SU-DHL-6 (cell line): Measurements from ENCODE around the gene TSPAN16.

Source experiments
- H2AFZ ChIP-seq: fragments of 200-600 bp; sonication (generic); 2 replicates; pipeline ENCODE4 v1.6.1; 2014; ENCODE audit warnings: low read depth, mild to moderate bottlenecking, moderate library complexity, mixed read lengths, antibody characterized with exemption, low read length; ENCODE audit not compliant: severe bottlenecking
- H3F3A ChIP-seq: fragments of 200-600 bp; shearing (Covaris generic); 2 replicates; pipeline ENCODE4 v1.6.0; 2016; ENCODE audit warnings: antibody characterized with exemption, mild to moderate bottlenecking; ENCODE audit not compliant: insufficient read depth
- H3K27ac ChIP-seq: fragments of 200-600 bp; sonication (generic); 2 replicates; pipeline ENCODE4 v1.5.1; 2016; ENCODE audit warnings: low read depth, mild to moderate bottlenecking, low read length, moderate library complexity, mixed read lengths
- H3K27me3 ChIP-seq: fragments of 200-600 bp; sonication (generic), shearing (Covaris generic); 2 replicates; pipeline ENCODE4 v1.6.0; 2014; ENCODE audit warnings: mild to moderate bottlenecking, low read length
- H3K36me3 ChIP-seq: fragments of 200-600 bp; sonication (generic); 2 replicates; pipeline ENCODE4 v1.6.1; 2014; ENCODE audit warnings: mild to moderate bottlenecking, low read length, mixed read lengths
- H3K4me2 ChIP-seq: fragments of 300-600, 200-600 bp; shearing (Covaris generic), sonication (generic); 2 replicates; pipeline ENCODE4 v1.6.0; 2014; ENCODE audit warnings: low read length, low read depth, mild to moderate bottlenecking; ENCODE audit not compliant: poor library complexity, severe bottlenecking
- H3K4me3 ChIP-seq: fragments of 200-600 bp; sonication (generic); 2 replicates; pipeline ENCODE4 v1.5.1; 2014; ENCODE audit warnings: antibody characterized with exemption, low read length, mild to moderate bottlenecking, mixed read lengths; ENCODE audit not compliant: insufficient read depth, poor library complexity, severe bottlenecking
- H3K79me2 ChIP-seq: fragments of 200-600 bp; sonication (generic); 2 replicates; pipeline ENCODE4 v1.6.1; 2014; ENCODE audit warnings: mild to moderate bottlenecking, low read length, moderate library complexity; ENCODE audit not compliant: insufficient read depth
- H3K9ac ChIP-seq: fragments of 200-600 bp; sonication (generic); 2 replicates; pipeline ENCODE4 v1.7.0; 2014; ENCODE audit warnings: mild to moderate bottlenecking, low read length
- H3K9me2 ChIP-seq: fragments of 200-600 bp; sonication (generic); replicated peaks from 2 replicates; pipeline ENCODE4 v1.6.1; 2014; ENCODE audit warnings: low read length; ENCODE audit not compliant: insufficient read depth
- H3K9me3 ChIP-seq: fragments of 200-600 bp; sonication (generic); 2 replicates; pipeline ENCODE4 v1.6.1; 2014; ENCODE audit warnings: low read length, mixed read lengths; ENCODE audit not compliant: insufficient read depth
- H4K20me1 ChIP-seq: fragments of 200-600 bp; sonication (generic); 2 replicates; pipeline ENCODE4 v1.6.1; 2014; ENCODE audit warnings: low read depth, mild to moderate bottlenecking, antibody characterized with exemption, low read length, moderate library complexity, mixed read lengths
- CTCF ChIP-seq: fragments of 200-600 bp; sonication (generic); IDR thresholded peaks from one replicate; pipeline ENCODE4 v1.5.1; 2017; ENCODE audit warnings: antibody characterized with exemption, mild to moderate bottlenecking, low read length, moderate library complexity; ENCODE audit not compliant: insufficient read depth, poor library complexity, severe bottlenecking
- EZH2phosphoT487 ChIP-seq: fragments of 200-600 bp; sonication (generic), shearing (Covaris generic); conservative IDR thresholded peaks from 2 replicates; pipeline ENCODE4 v1.6.1; 2018; ENCODE audit warnings: mild to moderate bottlenecking, antibody characterized with exemption, low read length, moderate library complexity, mixed read lengths

TSPAN16 gene

DNA sequence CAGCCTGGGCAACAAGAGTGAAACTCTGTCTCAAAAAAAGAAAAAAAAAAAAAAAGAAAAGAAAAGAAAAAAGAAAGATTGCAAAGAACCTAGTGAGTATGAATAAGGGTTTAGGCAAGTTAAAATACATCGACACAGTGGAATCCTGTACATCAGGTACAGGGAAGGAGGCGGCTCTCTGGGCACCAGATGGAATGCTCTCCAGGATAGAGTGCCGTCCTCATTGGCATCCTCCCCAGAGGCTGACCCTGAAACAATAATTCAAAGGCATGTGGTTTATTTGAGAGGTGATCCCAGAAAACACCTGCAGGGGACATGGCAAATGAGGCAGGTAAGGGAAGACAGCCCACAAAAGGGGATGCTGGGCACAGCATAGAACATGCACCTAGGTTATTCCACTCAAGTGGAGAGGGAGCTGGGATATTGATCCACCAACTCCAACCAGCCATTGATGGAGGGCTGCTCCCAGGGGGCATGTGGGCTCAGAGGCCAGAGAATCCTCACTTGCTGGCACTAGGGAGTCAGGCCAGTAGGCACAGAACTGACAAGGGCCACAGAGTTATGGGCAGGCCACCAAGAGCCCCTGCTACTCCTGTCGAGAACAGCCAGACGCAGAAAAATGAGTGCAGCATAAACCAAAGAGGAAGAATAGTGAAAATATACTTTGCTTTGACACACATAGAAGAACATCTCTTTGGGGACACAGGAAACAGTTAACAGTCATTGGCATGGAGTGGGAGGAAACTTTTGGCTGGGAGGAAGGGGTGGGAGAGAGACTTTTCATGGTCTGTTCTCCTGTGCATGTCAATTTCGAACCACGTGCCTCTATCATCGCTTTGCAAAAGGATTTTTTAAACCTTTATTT lies 4.2 kb downstream of the TSPAN16 start:
- Histone ChIP-seq H3K79me2 (no peaks in the 10 kb centered on the region), H3K27ac (no peak overlapping the region), H3K36me3 (no peaks in the 10 kb centered on the region), H3K9me3 (no peaks in the 10 kb centered on the region), H3K9ac (no peak overlapping the region), H2AFZ (no peak overlapping the region), H3K27me3 (no peaks in the 10 kb centered on the region), H3K4me2 (no peak overlapping the region), H3F3A (no peaks in the 10 kb centered on the region), H3K4me3 (no peak overlapping the region), H3K9me2 (no peaks in the 10 kb centered on the region), H4K20me1 (no peaks in the 10 kb centered on the region)
- no peak for TF ChIP-seq EZH2phosphoT487
- no peak for TF ChIP-seq CTCF

DNA sequence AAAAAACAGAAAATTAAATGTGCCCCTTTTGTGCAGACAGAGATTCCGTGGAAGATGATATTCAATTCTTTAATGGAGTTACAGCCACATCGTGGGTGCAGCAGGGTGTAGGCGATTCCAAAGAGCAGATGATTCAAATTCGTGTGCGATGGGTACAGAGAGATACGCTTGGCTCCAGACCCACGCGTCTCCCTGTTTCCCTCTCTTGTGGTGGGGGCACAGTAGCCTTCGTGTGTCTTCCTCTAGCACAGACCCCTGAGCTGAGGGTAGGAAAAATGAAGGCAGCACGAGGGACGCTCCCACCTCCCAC lies 4.8 kb downstream of the TSPAN16 start:
- Histone ChIP-seq H3K4me2 (no peak overlapping the region), H3K27me3 (no peaks in the 10 kb centered on the region), H3K36me3 (no peaks in the 10 kb centered on the region), H3K9me3 (no peaks in the 10 kb centered on the region), H3K9ac (no peak overlapping the region), H3K4me3 (no peak overlapping the region), H2AFZ (no peak overlapping the region), H3F3A (no peaks in the 10 kb centered on the region), H3K79me2 (no peaks in the 10 kb centered on the region), H3K27ac (no peak overlapping the region), H4K20me1 (no peaks in the 10 kb centered on the region), H3K9me2 (no peaks in the 10 kb centered on the region)
- no peak for TF ChIP-seq CTCF
- TF ChIP-seq EZH2phosphoT487: no peak

GRCh38 chr19:11304936-11305335 lies 9.0 kb downstream of the TSPAN16 start:
- H3K9me3 ChIP-seq: no peaks in the 10 kb centered on the region
- H3K36me3 ChIP-seq: no peaks in the 10 kb centered on the region
- H4K20me1 ChIP-seq: no peaks in the 10 kb centered on the region
- H3K27me3 ChIP-seq: no peaks in the 10 kb centered on the region
- H3K4me2 ChIP-seq: no peak overlapping the region
- no peak overlapping the region for H3K4me3 ChIP-seq
- no peak overlapping the region for H3K27ac ChIP-seq
- no peak overlapping the region for H3K9ac ChIP-seq
- H3K79me2 ChIP-seq: no peaks in the 10 kb centered on the region
- TF ChIP-seq EZH2phosphoT487: no peak
- no peak for TF ChIP-seq CTCF
- no peaks in the 10 kb centered on the region for H3K9me2 ChIP-seq
- H3F3A ChIP-seq: no peaks in the 10 kb centered on the region
- H2AFZ ChIP-seq: no peak overlapping the region
